HUES6 (cell line): ENCODE data around the gene ADAD2.

Source experiments
- H3K27ac ChIP-seq: 2 replicates; pipeline ENCODE4 v1.7.0; 2013; ENCODE audit warnings: low read depth, mild to moderate bottlenecking, low read length, inconsistent platforms
- H3K27me3 ChIP-seq: 2 replicates; pipeline ENCODE4 v1.6.1; 2013; ENCODE audit warnings: low read length; ENCODE audit not compliant: control insufficient read depth, insufficient read depth
- H3K36me3 ChIP-seq: 2 replicates; pipeline ENCODE4 v1.6.1; 2013; ENCODE audit warnings: low read length; ENCODE audit not compliant: control insufficient read depth, insufficient read depth
- H3K4me1 ChIP-seq: 2 replicates; pipeline ENCODE4 v1.6.1; 2013; ENCODE audit warnings: low read length; ENCODE audit not compliant: control insufficient read depth, insufficient read depth
- H3K4me3 ChIP-seq: 2 replicates; pipeline ENCODE4 v1.5.1; 2013; ENCODE audit warnings: low read depth, low read length
- H3K9ac ChIP-seq: one replicate; pipeline ENCODE4 v1.6.1; 2013; ENCODE audit warnings: mild to moderate bottlenecking, low read length
- H3K9me3 ChIP-seq: 2 replicates; pipeline ENCODE4 v1.6.1; 2013; ENCODE audit warnings: low read depth, low read length; ENCODE audit not compliant: control insufficient read depth, insufficient read depth

ADAD2 gene

DNA sequence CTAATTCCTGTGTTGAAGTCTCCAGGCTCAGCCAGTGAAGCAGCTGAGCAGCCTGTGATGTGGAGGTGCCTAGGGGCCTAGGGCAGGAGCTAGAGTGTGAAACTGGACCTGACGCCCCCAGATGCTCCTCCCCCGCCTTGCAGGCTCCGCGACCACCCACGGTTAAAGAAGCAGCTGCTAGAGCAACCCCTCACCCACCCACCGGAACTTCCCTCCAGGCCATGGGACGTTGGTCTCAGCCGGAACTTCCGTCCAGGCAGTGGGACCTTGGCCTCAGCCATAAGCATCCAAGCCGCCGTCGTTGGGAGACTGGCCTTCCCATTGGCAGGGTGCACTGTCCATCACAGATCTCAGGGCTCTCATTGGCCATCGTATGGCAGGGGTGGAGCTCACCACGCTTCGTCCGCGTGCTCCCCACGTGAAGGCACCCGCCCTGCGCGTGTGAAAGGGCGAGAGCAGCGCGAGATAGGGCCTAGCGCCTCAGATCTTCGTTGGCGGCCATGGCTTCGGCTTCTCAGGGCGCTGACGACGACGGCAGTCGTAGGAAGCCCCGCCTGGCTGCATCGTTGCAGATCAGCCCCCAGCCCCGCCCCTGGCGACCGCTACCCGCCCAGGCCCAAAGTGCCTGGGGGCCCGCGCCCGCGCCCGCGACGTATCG lies at the start of gene ADAD2:
ADAD2 (plus strand) TSS at position 427 of the 658 bp plus-strand sequence; CDS start at position 501, 74 bp downstream.
- no peaks in the 10 kb centered on the region for H3K9me3 ChIP-seq
- H3K27me3 ChIP-seq = no peaks in the 10 kb centered on the region
- H3K4me3 ChIP-seq = no peak within 1 kb of the TSS
- H3K36me3 ChIP-seq = no peaks in the 10 kb centered on the region
- H3K4me1 ChIP-seq = peaks cover 5% of the 10 kb centered on the region; the same call in 1 of the 2 replicates
- H3K27ac ChIP-seq = no peak within 1 kb of the TSS
- no peak within 1 kb of the TSS for H3K9ac ChIP-seq

DNA sequence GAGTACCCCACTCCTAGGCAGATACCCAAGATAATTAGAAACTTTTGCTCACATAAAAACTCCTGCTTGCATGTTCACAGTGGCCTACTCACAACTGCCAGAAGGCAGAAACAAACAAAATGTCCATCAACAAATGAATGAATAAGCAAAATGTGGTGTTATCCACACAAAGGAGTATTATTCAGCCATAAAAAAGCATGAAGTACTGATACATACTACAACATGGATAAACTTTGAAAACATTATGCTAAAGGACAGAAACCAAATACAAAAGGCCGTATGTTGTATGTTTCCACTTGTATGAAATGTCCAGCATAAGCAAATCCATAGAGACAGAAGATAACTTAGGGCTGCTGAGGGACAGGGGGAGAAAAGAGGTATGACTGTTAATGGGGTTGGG lies 47.9 kb upstream of the ADAD2 start:
- Histone ChIP-seq H3K27me3 (peaks cover 11% of the 10 kb centered on the region), H3K9me3 (no peaks in the 10 kb centered on the region), H3K4me1 (peaks cover 21% of the 10 kb centered on the region), H3K9ac (no peak overlapping the region), H3K4me3 (no peak overlapping the region), H3K27ac (no peak overlapping the region), H3K36me3 (no peaks in the 10 kb centered on the region)

DNA sequence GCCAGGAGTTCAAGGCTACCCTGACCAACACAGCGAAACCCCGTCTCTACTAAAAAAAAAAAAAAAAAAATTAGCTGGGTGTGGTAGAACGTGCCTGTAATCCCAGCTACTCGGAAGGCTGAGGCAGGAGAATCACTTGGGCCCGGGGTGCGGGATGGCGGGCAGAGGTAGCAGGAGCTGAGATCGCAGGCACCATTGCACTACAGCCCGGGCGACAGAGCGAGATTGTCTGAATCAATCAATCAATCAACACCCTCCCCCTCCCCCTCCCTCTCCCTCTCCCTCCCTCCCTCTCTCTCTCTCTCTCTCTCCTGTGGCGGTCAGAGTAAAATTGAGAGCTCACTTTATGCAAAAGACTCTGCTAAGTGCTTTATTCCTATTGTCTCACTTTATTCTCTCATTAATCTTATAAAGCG lies 47.2 kb upstream of the ADAD2 start:
- no peak overlapping the region for H3K27ac ChIP-seq
- H3K9ac ChIP-seq = no peak overlapping the region
- H3K9me3 ChIP-seq = no peaks in the 10 kb centered on the region
- H3K4me3 ChIP-seq = peak overlapping the region; percentile 95
- H3K36me3 ChIP-seq = no peaks in the 10 kb centered on the region
- H3K27me3 ChIP-seq = peaks cover 11% of the 10 kb centered on the region
- H3K4me1 ChIP-seq = peaks cover 16% of the 10 kb centered on the region

GRCh38 chr16:84144209-84144858 lies 46.6 kb upstream of the ADAD2 start:
- no peaks in the 10 kb centered on the region for H3K9me3 ChIP-seq
- peak overlapping the region; percentile 70 for H3K9ac ChIP-seq
- H3K27me3 ChIP-seq = peaks cover 11% of the 10 kb centered on the region
- peak overlapping the region; percentile 23; the same call in 1 of the 2 replicates for H3K27ac ChIP-seq
- no peaks in the 10 kb centered on the region for H3K36me3 ChIP-seq
- peak overlapping the region; percentile 95 for H3K4me3 ChIP-seq
- peaks cover 10% of the 10 kb centered on the region for H3K4me1 ChIP-seq

DNA sequence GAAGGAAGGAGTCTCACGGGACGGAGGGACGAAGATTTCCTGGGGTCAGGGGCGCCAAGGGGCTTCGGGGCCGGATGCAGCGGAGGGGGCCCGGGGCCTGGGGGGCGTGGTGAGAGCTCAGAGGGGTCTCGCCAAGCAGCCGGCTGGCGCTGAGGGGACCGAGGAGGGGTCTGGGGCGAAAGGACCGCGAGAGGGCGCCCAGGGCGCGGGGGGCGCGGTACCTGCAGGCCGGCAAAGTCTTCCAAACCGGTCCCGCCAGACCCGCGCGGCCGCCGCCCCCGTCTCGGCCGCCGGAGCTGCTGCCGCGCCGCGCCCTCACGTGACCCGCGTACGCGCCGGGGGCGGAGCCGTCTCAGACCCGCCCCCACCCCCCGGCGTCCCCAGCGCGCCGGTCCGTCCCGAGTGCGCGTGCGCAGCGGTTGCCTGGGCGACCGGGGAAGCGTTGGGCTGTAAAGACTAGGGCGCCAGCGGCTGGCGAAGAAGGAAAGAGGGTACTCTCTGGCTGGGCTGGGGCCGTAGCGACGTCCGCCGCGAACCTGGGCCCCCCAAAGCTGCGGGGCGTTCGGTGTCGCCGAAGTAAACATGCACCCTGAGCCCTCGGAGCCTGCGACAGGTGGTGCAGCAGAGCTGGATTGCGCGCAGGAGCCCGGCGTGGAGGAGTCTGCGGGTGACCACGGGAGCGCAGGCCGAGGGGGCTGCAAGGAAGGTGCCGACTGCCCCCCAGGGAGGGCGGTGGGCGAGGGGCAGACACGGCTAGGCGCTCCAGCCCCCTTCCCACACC lies 45.9 kb upstream of the ADAD2 start, which contains the start of the genes DNAAF1 and HSDL1:
DNAAF1 (plus strand) TSS at position 450 of the 781 bp plus-strand sequence; CDS start at position 583, 133 bp downstream.
HSDL1 (minus strand) TSS at position 319 of the 781 bp plus-strand sequence. CDS start 13,856 bp downstream, outside the sequence.
- Histone ChIP-seq H3K4me3 (peak within 1 kb of the TSS; percentile 95), H3K36me3 (no peaks in the 10 kb centered on the region), H3K4me1 (0 out of 2 replicates have a peak, but pooled peaks cover 4% of the 10 kb centered on the region), H3K27me3 (peaks cover 11% of the 10 kb centered on the region), H3K27ac (peak within 1 kb of the TSS; percentile 23; the same call in 1 of the 2 replicates), H3K9ac (peak within 1 kb of the TSS; percentile 70), H3K9me3 (no peaks in the 10 kb centered on the region)

DNA sequence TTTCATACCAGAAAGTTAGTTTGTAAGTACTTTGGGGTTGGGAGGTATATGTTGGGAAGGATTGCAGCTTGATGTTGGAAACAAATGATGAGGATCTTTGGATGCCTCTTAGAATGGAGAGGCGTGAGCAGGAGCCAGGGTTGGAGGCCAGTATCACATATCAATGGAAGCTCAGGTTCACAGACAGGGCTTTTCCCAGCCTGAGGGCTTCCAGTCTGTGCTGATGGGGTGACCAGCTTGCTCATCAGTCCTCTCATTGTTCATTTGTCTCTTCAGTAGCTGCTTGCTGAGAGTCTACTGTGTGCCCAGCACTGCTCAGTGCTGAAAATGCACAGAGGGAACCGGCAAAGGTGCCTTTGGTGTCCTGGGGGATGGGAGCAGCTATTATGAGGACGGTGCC lies 40.0 kb upstream of the ADAD2 start:
- no peak overlapping the region for H3K9ac ChIP-seq
- H3K36me3 ChIP-seq = no peaks in the 10 kb centered on the region
- no peaks in the 10 kb centered on the region for H3K4me1 ChIP-seq
- H3K4me3 ChIP-seq = no peak overlapping the region
- no peaks in the 10 kb centered on the region for H3K9me3 ChIP-seq
- peaks cover 10% of the 10 kb centered on the region for H3K27me3 ChIP-seq
- no peak overlapping the region for H3K27ac ChIP-seq

- Histone ChIP-seq H3K4me3 (no peak overlapping the region), H3K36me3 (no peaks in the 10 kb centered on the region), H3K9ac (no peak overlapping the region), H3K27me3 (no peaks in the 10 kb centered on the region), H3K27ac (no peak overlapping the region), H3K9me3 (no peaks in the 10 kb centered on the region), H3K4me1 (no peaks in the 10 kb centered on the region)
Observed at GRCh38 chr16:84153660-84154214, 37.2 kb upstream of the ADAD2 start.

- Histone ChIP-seq H3K4me3 (no peak overlapping the region), H3K4me1 (no peaks in the 10 kb centered on the region), H3K36me3 (no peaks in the 10 kb centered on the region), H3K27me3 (no peaks in the 10 kb centered on the region), H3K9ac (no peak overlapping the region), H3K9me3 (no peaks in the 10 kb centered on the region), H3K27ac (no peak overlapping the region)
Observed at GRCh38 chr16:84155226-84155625, 35.7 kb upstream of the ADAD2 start.

DNA sequence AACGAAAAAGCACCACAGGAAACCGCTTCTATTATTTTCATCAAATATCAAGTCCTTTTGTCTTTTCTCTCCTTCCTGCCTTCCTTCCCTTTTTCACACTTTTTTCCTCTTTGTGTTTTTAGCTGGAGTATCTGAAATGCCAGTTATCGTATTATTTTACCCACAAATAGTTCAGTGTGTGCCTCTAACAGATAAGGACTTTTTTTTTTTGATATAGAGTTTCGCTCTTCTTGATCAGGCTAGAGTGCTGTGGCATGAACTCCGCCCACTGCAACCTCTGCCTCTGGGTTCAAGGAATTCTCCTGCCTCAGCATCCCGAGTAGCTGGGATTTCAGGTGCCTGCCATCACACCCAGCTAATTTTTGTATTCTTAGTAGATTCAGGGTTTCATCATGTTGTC lies 35.2 kb upstream of the ADAD2 start:
- H3K27ac ChIP-seq = no peak overlapping the region
- no peak overlapping the region for H3K9ac ChIP-seq
- H3K4me3 ChIP-seq = no peak overlapping the region

GRCh38 chr16:84156342-84156784 lies 34.6 kb upstream of the ADAD2 start:
- H3K9me3 ChIP-seq = no peaks in the 10 kb centered on the region
- no peak overlapping the region for H3K4me3 ChIP-seq
- H3K9ac ChIP-seq = no peak overlapping the region
- H3K36me3 ChIP-seq = no peaks in the 10 kb centered on the region
- H3K27ac ChIP-seq = no peak overlapping the region
- no peaks in the 10 kb centered on the region for H3K4me1 ChIP-seq
- no peaks in the 10 kb centered on the region for H3K27me3 ChIP-seq

More for the DNA sequence above, 35.2 kb upstream of the ADAD2 start:
- Histone ChIP-seq H3K36me3 (no peaks in the 10 kb centered on the region), H3K4me1 (no peaks in the 10 kb centered on the region), H3K27me3 (no peaks in the 10 kb centered on the region), H3K9me3 (no peaks in the 10 kb centered on the region)
